Activated CD8-positive, alpha-beta memory T cell treated with anti-CD3 and anti-CD28 coated beads for 1 hour (primary cell): ENCODE measurements around the gene KCNMA1.

ENCODE experiments used
- DNase-seq, 2 donors: peaks; one replicate each; pipeline ENCODE4 v3.0.0-alpha.2; 2020; ENCODE audit warnings: low read depth in 1 of 2; ENCODE audit errors: extremely low read depth in 1 of 2

The KCNMA1 gene

GRCh38 chr10:77202857-77203256 is 434.8 kb downstream of the KCNMA1 start:
- DNase-seq, result no peak

GRCh38 chr10:77201135-77202106 is 436.2 kb downstream of the KCNMA1 start:
- DNase-seq, result no peak

GRCh38 chr10:77197544-77197943 is 440.1 kb downstream of the KCNMA1 start:
- no peak for DNase-seq

- DNase-seq, result no peak
Measured at GRCh38 chr10:77196614-77197013, 441.0 kb downstream of the KCNMA1 start.

GRCh38 chr10:77195101-77195500 is 442.5 kb downstream of the KCNMA1 start:
- no peak for DNase-seq

- DNase-seq, result no peak
Measured at GRCh38 chr10:77193001-77193400, 444.6 kb downstream of the KCNMA1 start.

GRCh38 chr10:77192402-77192801 is 445.2 kb downstream of the KCNMA1 start:
- DNase-seq, result no peak

GRCh38 chr10:77191324-77192049 is 446.1 kb downstream of the KCNMA1 start:
- DNase-seq, result no peak

GRCh38 chr10:77190291-77190690 is 447.3 kb downstream of the KCNMA1 start:
- no peak for DNase-seq

- no peak for DNase-seq
Measured at GRCh38 chr10:77189520-77189919, 448.1 kb downstream of the KCNMA1 start.

- DNase-seq, result no peak
Measured at GRCh38 chr10:77189075-77189474, 448.5 kb downstream of the KCNMA1 start.

- DNase-seq, result no peak
Measured at GRCh38 chr10:77188521-77188920, 449.1 kb downstream of the KCNMA1 start.

- DNase-seq, result no peak
Measured at GRCh38 chr10:77188000-77188395, 449.6 kb downstream of the KCNMA1 start.

GRCh38 chr10:77187376-77187999 is 450.1 kb downstream of the KCNMA1 start:
- DNase-seq, result no peak

GRCh38 chr10:77186936-77187335 is 450.7 kb downstream of the KCNMA1 start:
- DNase-seq, result no peak

- DNase-seq, result no peak
Measured at GRCh38 chr10:77185696-77186095, 451.9 kb downstream of the KCNMA1 start.

- DNase-seq, result no peak
Measured at GRCh38 chr10:77182803-77183202, 454.8 kb downstream of the KCNMA1 start.

- no peak for DNase-seq
Measured at GRCh38 chr10:77180794-77181193, 456.8 kb downstream of the KCNMA1 start.

GRCh38 chr10:77180104-77180503 is 457.5 kb downstream of the KCNMA1 start:
- no peak for DNase-seq

GRCh38 chr10:77179015-77179695 is 458.5 kb downstream of the KCNMA1 start:
- no peak for DNase-seq

- DNase-seq, result no peak
Measured at GRCh38 chr10:77177589-77177988, 460.0 kb downstream of the KCNMA1 start.
